Stimulated activated CD8-positive, alpha-beta memory T cell treated with anti-CD3 and anti-CD28 coated beads, Interleukin-15, amount 100 ng/mL, for 24 hours (primary cell): Measurements from ENCODE around the gene KIF3C.
A peak's percentile ranks its signal among the peaks of the same experiment; 100 is the strongest.
"Not testable (repeated sequence)": the region's sequence is repeated elsewhere in the genome, so short reads cannot be mapped to it uniquely, and the experiment has no call there.

ENCODE experiments used
- DNase-seq: peaks from one replicate; pipeline ENCODE4 v3.0.0-alpha.2; 2020; ENCODE audit warnings: low read depth

The KIF3C gene

GRCh38 chr2:25915944-25916772, 66.1 kb downstream of the KIF3C start:
- DNase-seq = peak; percentile 11

GRCh38 chr2:25915411-25915810, 66.9 kb downstream of the KIF3C start:
- not testable (repeated sequence) for DNase-seq

GRCh38 chr2:25913696-25913973, 68.7 kb downstream of the KIF3C start:
- not testable (repeated sequence) for DNase-seq

GRCh38 chr2:25912851-25913695, 69.2 kb downstream of the KIF3C start:
- no peak for DNase-seq

GRCh38 chr2:25909574-25909973, 72.7 kb downstream of the KIF3C start:
- not testable (repeated sequence) for DNase-seq

GRCh38 chr2:25905126-25905525, 77.2 kb downstream of the KIF3C start:
- DNase-seq = no peak

GRCh38 chr2:25903216-25903776, 79.0 kb downstream of the KIF3C start:
- DNase-seq = no peak

GRCh38 chr2:25899404-25899970, 82.8 kb downstream of the KIF3C start:
- DNase-seq = no peak

- DNase-seq = no peak
These were observed 84.8 kb downstream of the KIF3C start for GRCh38 chr2:25897506-25897905.

- not testable (repeated sequence) for DNase-seq
These were observed 86.0 kb downstream of the KIF3C start for GRCh38 chr2:25896308-25896707.

- no peak for DNase-seq
These were observed 86.7 kb downstream of the KIF3C start for GRCh38 chr2:25895610-25896009.

GRCh38 chr2:25895018-25895417, 87.3 kb downstream of the KIF3C start:
- DNase-seq = no peak

- no peak for DNase-seq
These were observed 88.0 kb downstream of the KIF3C start for GRCh38 chr2:25894135-25894830.

GRCh38 chr2:25891672-25892071, 90.6 kb downstream of the KIF3C start:
- DNase-seq = no peak

- no peak for DNase-seq
These were observed 94.6 kb downstream of the KIF3C start for GRCh38 chr2:25887624-25888242.

GRCh38 chr2:25885933-25886332, 96.4 kb downstream of the KIF3C start:
- no peak for DNase-seq

- DNase-seq = no peak
These were observed 100.5 kb downstream of the KIF3C start for GRCh38 chr2:25881764-25882163.

GRCh38 chr2:25879133-25879730, 103.1 kb downstream of the KIF3C start:
- no peak for DNase-seq

GRCh38 chr2:25878361-25879132, 103.8 kb downstream of the KIF3C start, which contains the start of gene ASXL2:
ASXL2 (minus strand) TSS chr2:25878487; CDS start chr2:25878222, 265 bp downstream.
- peak; percentile 95 for DNase-seq
